ENCODE measurements around the gene MNT.

GRCh38 chr17:2414446-2415064 is 13.7 kb upstream of the MNT start:
- TF ChIP-seq CTCF (IDR thresholded peaks at IDR 0.05; ENCODE audit: control extremely low read depth in 1 of 3, insufficient read depth in 1 of 3, low read depth in 1 of 3, low read length in 3 of 3) (no peak), EZH2 (IDR thresholded peaks at IDR 0.05; ENCODE audit: low read depth, low read length, severe bottlenecking) (no peak), MAX (IDR thresholded peaks at IDR 0.05) (no peak), YY1 (IDR thresholded peaks at IDR 0.05; ENCODE audit: low read depth, low read length) (no peak), POLR2A (IDR thresholded peaks at IDR 0.05; ENCODE audit: control extremely low read depth in 1 of 2, low read depth in 2 of 2, low read length in 2 of 2) (no peak), EP300 (IDR thresholded peaks at IDR 0.05; ENCODE audit: borderline replicate concordance in 1 of 2, low read depth in 2 of 2, low read length in 2 of 2) (no peak), NRF1 (IDR thresholded peaks at IDR 0.05; ENCODE audit: low read depth, low read length) (no peak), ZNF274 (IDR thresholded peaks at IDR 0.05; ENCODE audit: borderline replicate concordance, extremely low read depth, low read length) (no peak), TBP (IDR thresholded peaks at IDR 0.05; ENCODE audit: low read depth, low read length) (no peak), CHD2 (IDR thresholded peaks at IDR 0.05; ENCODE audit: low read length) (no peak), RFX5 (IDR thresholded peaks at IDR 0.05; ENCODE audit: borderline replicate concordance, low read depth, low read length) (no peak), CBX5 (IDR thresholded peaks at IDR 0.05; ENCODE audit: low read depth, low read length) (no peak), TEAD4 (IDR thresholded peaks at IDR 0.05; ENCODE audit: low read depth, low read length) (no peak)
